A549 (cell line): ENCODE data around the gene HS3ST5. TPM values are rescaled to one million over a fixed set of nuclear protein-coding genes. Genes with fewer than 3 reads are reported as not detected.

Experiments used
- ATAC-seq, 2 experiments: fragments of 200-7000 bp in 1 of 2; fragments of >200 bp in 1 of 2; cut with Nextera tagmentation in 1 of 2; cut with Tn5 transposase in 1 of 2; 3 replicates each; pipeline versions ENCODE4 v1.8.0 to v1.9.1; 2018 to 2020; ENCODE audit warnings: mild to moderate bottlenecking in 1 of 2, moderate library complexity in 1 of 2
- CTCF ChIA-PET: fragments of 300-600 bp; sonication (Branson Sonifier 250); formaldehyde crosslinking; extraction: SDS; loops from one replicate; lab custom pipeline; 2021; ENCODE audit warnings: antibody characterized with exemption, inconsistent platforms; lab: Yijun Ruan, JAX
- POLR2A ChIA-PET: fragments of 350-600 bp; formaldehyde crosslinking; extraction: SDS; loops from one replicate; lab custom pipeline; 2021; ENCODE audit warnings: antibody characterized with exemption, inconsistent platforms; lab: Yijun Ruan, JAX
- DNase-seq, 2 experiments: peaks; one replicate each; pipeline versions ENCODE4 v3.0.0 to v3.0.0-alpha.2; 2011 to 2016; ENCODE audit warnings: low read depth in 1 of 2, low spot score in 1 of 2
- FAIRE-seq: peaks from 2 replicates; lab custom pipeline; 2011; peaks lifted over from hg19 to GRCh38; lab: Jason Lieb, UNC
- H3K27ac ChIP-seq, 2 experiments: fragments of >200 bp; sonication (Bioruptor Twin); formaldehyde crosslinking; 3 replicates each; pipeline ENCODE4 v1.5.1; 2016 to 2017
- H3K4me1 ChIP-seq: fragments of >200 bp; sonication (Bioruptor Twin); formaldehyde crosslinking; 3 replicates; pipeline ENCODE4 v1.6.1; 2016
- H3K4me2 ChIP-seq: fragments of >200 bp; sonication (Bioruptor Twin); formaldehyde crosslinking; 3 replicates; pipeline ENCODE4 v1.6.1; 2016
- H3K4me3 ChIP-seq: fragments of >200 bp; sonication (Bioruptor Twin); formaldehyde crosslinking; 3 replicates; pipeline ENCODE4 v1.5.1; 2016
- H3K9me3 ChIP-seq: fragments of >200 bp; sonication (Bioruptor Twin); formaldehyde crosslinking; 3 replicates; pipeline ENCODE4 v1.6.1; 2016
- CBX2 ChIP-seq: fragments of 200-600 bp; sonication (generic); IDR thresholded peaks from 2 replicates; pipeline ENCODE4 v1.6.1; 2016; ENCODE audit warnings: low read depth, mild to moderate bottlenecking, borderline replicate concordance
- CEBPB ChIP-seq, 2 experiments: fragments of >200 bp in 1 of 2; sonication (Bioruptor Twin) in 1 of 2; formaldehyde crosslinking in 1 of 2; IDR thresholded peaks; 2 replicates each; pipeline ENCODE4 v1.6.1; 2012 to 2016
- CHD4 ChIP-seq: fragments of 200-600 bp; sonication (generic); IDR thresholded peaks from 2 replicates; pipeline ENCODE4 v1.6.1; 2016; ENCODE audit warnings: antibody characterized with exemption, mild to moderate bottlenecking, borderline replicate concordance
- CTCF ChIP-seq: fragments of >200 bp; sonication (Bioruptor Twin); formaldehyde crosslinking; IDR thresholded peaks from 3 replicates; pipeline ENCODE4 v1.5.1; 2016
- ELK1 ChIP-seq: fragments of 150-350 bp; IDR thresholded peaks from 2 replicates; pipeline ENCODE4 v1.6.1; 2014; ENCODE audit warnings: low read depth, mild to moderate bottlenecking, low read length
- FOXS1 ChIP-seq: fragments of 250-450 bp; sonication (Bioruptor Pico); IDR thresholded peaks from 2 replicates; pipeline ENCODE4 v1.5.0; 2020; ENCODE audit warnings: mild to moderate bottlenecking, moderate library complexity
- HDAC2 ChIP-seq: fragments of 200-600 bp; sonication (generic); IDR thresholded peaks from 2 replicates; pipeline ENCODE4 v1.6.1; 2016
- HEYL ChIP-seq: fragments of 250-450 bp; sonication (Bioruptor Pico); IDR thresholded peaks from 2 replicates; pipeline ENCODE4 v1.8.0; 2021; ENCODE audit warnings: mild to moderate bottlenecking, moderate library complexity
- HMGXB4 ChIP-seq: fragments of 250-450 bp; sonication (Bioruptor Pico); IDR thresholded peaks from 2 replicates; pipeline ENCODE4 v1.5.0; 2021; ENCODE audit warnings: mild to moderate bottlenecking, moderate library complexity, borderline replicate concordance
- HOXA7 ChIP-seq: fragments of 250-450 bp; sonication (Bioruptor Pico); IDR thresholded peaks from 2 replicates; pipeline ENCODE4 v1.5.0; 2020; ENCODE audit warnings: mild to moderate bottlenecking, moderate library complexity
- JUN ChIP-seq, 2 experiments: fragments of >200 bp; sonication (Bioruptor Twin); formaldehyde crosslinking; IDR thresholded peaks; 2 replicates in 1 of 2; 3 replicates in 1 of 2; pipeline ENCODE4 v1.6.1; 2016 to 2017
- KDM5A ChIP-seq: fragments of 200-600 bp; sonication (generic); IDR thresholded peaks from 2 replicates; pipeline ENCODE4 v1.6.1; 2016; ENCODE audit warnings: antibody characterized with exemption, mild to moderate bottlenecking
- MAFK ChIP-seq: fragments of 450-650 bp; IDR thresholded peaks from 2 replicates; pipeline ENCODE4 v1.6.1; 2014; ENCODE audit not compliant: partially characterized antibody
- NPAS2 ChIP-seq: fragments of 250-450 bp; sonication (Bioruptor Pico); IDR thresholded peaks from 2 replicates; pipeline ENCODE4 v1.8.0; 2022; ENCODE audit warnings: mild to moderate bottlenecking, moderate library complexity, borderline replicate concordance
- POLR2A ChIP-seq: IDR thresholded peaks from 2 replicates; pipeline ENCODE4 v1.6.1; 2012; ENCODE audit warnings: mild to moderate bottlenecking, low read length
- POLR2AphosphoS2 ChIP-seq: conservative IDR thresholded peaks from 2 replicates; pipeline ENCODE4 v1.6.1; 2012; ENCODE audit warnings: low read length, improper control_type of control experiment, inconsistent platforms
- RAD21 ChIP-seq, 2 experiments: fragments of >200 bp in 1 of 2; sonication (Bioruptor Twin) in 1 of 2; formaldehyde crosslinking in 1 of 2; IDR thresholded peaks in 1 of 2; conservative IDR thresholded peaks in 1 of 2; 2 replicates in 1 of 2; 3 replicates in 1 of 2; pipeline ENCODE4 v1.6.1; 2012 to 2018; ENCODE audit warnings: inconsistent platforms in 1 of 2
- REST ChIP-seq: fragments of 200-600 bp; sonication (generic); IDR thresholded peaks from 2 replicates; pipeline ENCODE4 v1.6.1; 2016; ENCODE audit warnings: antibody characterized with exemption, mild to moderate bottlenecking, moderate library complexity
- RFX5 ChIP-seq: fragments of 450-650 bp; IDR thresholded peaks from 2 replicates; pipeline ENCODE4 v1.7.1; 2014; ENCODE audit warnings: antibody characterized with exemption, mild to moderate bottlenecking, moderate library complexity
- SMC3 ChIP-seq: fragments of >200 bp; sonication (Bioruptor Twin); formaldehyde crosslinking; IDR thresholded peaks from 3 replicates; pipeline ENCODE4 v1.6.1; 2018; ENCODE audit warnings: inconsistent platforms
- TFCP2L1 ChIP-seq: fragments of 250-450 bp; sonication (Bioruptor Pico); IDR thresholded peaks from 2 replicates; pipeline ENCODE4 v1.5.0; 2021; ENCODE audit warnings: mild to moderate bottlenecking
- TP53 ChIP-seq: fragments of 250-450 bp; sonication (Bioruptor Pico); IDR thresholded peaks from 2 replicates; pipeline ENCODE4 v1.5.0; 2021; ENCODE audit warnings: mild to moderate bottlenecking, moderate library complexity
- USF2 ChIP-seq: fragments of 450-650 bp; IDR thresholded peaks from 2 replicates; pipeline ENCODE4 v1.6.1; 2014; ENCODE audit warnings: antibody characterized with exemption
- ZC3H11A ChIP-seq: fragments of 450-650 bp; IDR thresholded peaks from 2 replicates; pipeline ENCODE4 v1.6.1; 2014; ENCODE audit warnings: antibody characterized with exemption, mild to moderate bottlenecking
- ZNF302 ChIP-seq: fragments of 250-450 bp; sonication (Bioruptor Pico); IDR thresholded peaks from 2 replicates; pipeline ENCODE4 v1.9.0; 2021; ENCODE audit warnings: inconsistent platforms, mild to moderate bottlenecking, moderate library complexity
- WGBS: methylation state at CpG from one replicate; pipeline ENCODE4 v1.1.6; 2017; ENCODE audit errors: missing lambda C conversion rate; 5-methylcytosine and 5-hydroxymethylcytosine counted together
- polyA plus RNA-seq, 4 experiments: library from polyadenylated mRNA; depleted of rRNA in 3 of 4; stranded (reverse); fragments of >200 nt; fragmentation: RNase III in 1 of 4; extraction: RNeasy Plus Mini Kit Qiagen cat#74134 plus additional on column Dnase treatment in 1 of 4; gene quantifications; 2 replicates in 3 of 4; 3 replicates in 1 of 4; pipeline ENCODE4 v1.2.3, GENCODE V29; 2011 to 2017

The HS3ST5 gene
- polyA plus RNA-seq, 2 of the 4 experiments (the other 2 are of a cell fraction): not detected

- Histone ChIP-seq H3K4me2 (no peak overlapping the region), H3K9me3 (no peaks in the 10 kb centered on the region; the same call in 2 of the 3 replicates), H3K4me3 (no peak overlapping the region), H3K4me1 (no peaks in the 10 kb centered on the region), H3K27ac (no peak overlapping the region)
- DNase-seq: no peak
- WGBS: 0% methylated on average over 2 of the region's 2 CpGs
- CTCF ChIA-PET: interaction anchor here (5.1 kb wide), 1 partner anchor 307 kb away, joined by 19 read pairs; no protein-coding TSS in a partner anchor
- TF ChIP-seq ZC3H11A (no peak), CBX2 (no peak), POLR2A (no peak), RFX5 (no peak), REST (no peak), FOXS1 (CRISPR knock-in tag) (no peak), NPAS2 (CRISPR knock-in tag) (no peak), KDM5A (no peak), POLR2AphosphoS2 (no peak), RAD21 (conservative IDR thresholded peaks at IDR 0.05 in 1 of 2, IDR thresholded peaks at IDR 0.05 in 1 of 2) (no peak), CEBPB (IDR thresholded peaks at IDR 0.05) (no peak), USF2 (no peak), TFCP2L1 (CRISPR knock-in tag) (no peak), SMC3 (no peak), MAFK (no peak), ZNF302 (CRISPR knock-in tag) (no peak)
- ATAC-seq: no peak
- POLR2A ChIA-PET: no interaction called here
- FAIRE-seq: no peak
Observed at GRCh38 chr6:114301596-114302219, 41.1 kb downstream of the HS3ST5 start.

GRCh38 chr6:114297135-114297534 lies 45.7 kb downstream of the HS3ST5 start:
- CTCF ChIA-PET: no interaction called here
- ATAC-seq (no peak), DNase-seq (no peak), FAIRE-seq (no peak)
- no peak overlapping the region for H3K4me2 ChIP-seq
- no peak for TF ChIP-seq ZNF302 (CRISPR knock-in tag)
- TF ChIP-seq ELK1: no peak
- TF ChIP-seq MAFK: peak; percentile 14
- H3K9me3 ChIP-seq: no peaks in the 10 kb centered on the region
- H3K27ac ChIP-seq: no peak overlapping the region
- POLR2A ChIA-PET: no interaction called here
- no peaks in the 10 kb centered on the region for H3K4me1 ChIP-seq
- H3K4me3 ChIP-seq: no peak overlapping the region
- 20% methylated on average over 6 of the region's 6 CpGs for WGBS

GRCh38 chr6:114292431-114292830 lies 50.4 kb downstream of the HS3ST5 start:
- no peak for FAIRE-seq
- ChIA-PET CTCF (interaction anchor here (0.5 kb wide), 1 partner anchor 408 kb away, joined by 3 read pairs; no protein-coding TSS in a partner anchor), POLR2A (no interaction called here)
- Histone ChIP-seq H3K4me2 (no peak overlapping the region), H3K4me3 (no peak overlapping the region), H3K4me1 (no peaks in the 10 kb centered on the region), H3K9me3 (no peaks in the 10 kb centered on the region), H3K27ac (no peak overlapping the region)
- ATAC-seq: no peak
- 5% methylated on average over 1 of the region's 1 CpG for WGBS
- DNase-seq: no peak
- TF ChIP-seq JUN (IDR thresholded peaks at IDR 0.05) (no peak), CBX2 (no peak), HDAC2 (no peak), HEYL (no peak), TP53 (CRISPR knock-in tag) (no peak), CHD4 (no peak), POLR2A (no peak), HOXA7 (CRISPR knock-in tag) (no peak), HMGXB4 (CRISPR knock-in tag) (no peak), MAFK (no peak), CTCF (no peak), NPAS2 (CRISPR knock-in tag) (no peak)
